ENCODE measurements around the gene DACH2.

DACH2 gene

GRCh38 chrX:86829786-86830185 lies 681.5 kb downstream of the DACH2 start:
- no peak for DNase-seq

DNA sequence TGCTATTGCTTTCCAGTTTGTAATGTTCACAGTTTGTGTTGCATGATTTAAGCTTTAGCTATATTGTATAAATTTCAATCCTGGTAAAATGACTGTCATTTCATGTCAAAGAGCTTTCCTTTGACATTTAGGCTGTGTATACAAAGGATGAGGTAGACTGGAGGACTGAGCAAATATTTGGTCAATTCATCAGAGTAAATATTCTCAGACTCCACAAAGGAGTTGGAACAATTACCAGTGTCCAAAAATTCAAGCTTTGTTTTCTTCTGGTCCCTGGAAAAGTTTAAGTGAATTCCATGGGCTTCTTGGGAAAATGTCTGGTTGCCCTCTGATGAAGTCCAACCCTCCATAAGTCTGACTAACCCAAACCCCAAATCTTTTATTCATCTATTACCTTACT lies 682.4 kb downstream of the DACH2 start:
- no peak for DNase-seq

GRCh38 chrX:86845101-86845500 lies 696.9 kb downstream of the DACH2 start:
- no peak for DNase-seq
